Measurements from ENCODE around the gene BEST3. TPM values are rescaled to one million over a fixed set of nuclear protein-coding genes. Genes with fewer than 3 reads are reported as not detected.

The BEST3 gene
- total RNA-seq, 1 experiment from 2014 or later, result not detected

DNA sequence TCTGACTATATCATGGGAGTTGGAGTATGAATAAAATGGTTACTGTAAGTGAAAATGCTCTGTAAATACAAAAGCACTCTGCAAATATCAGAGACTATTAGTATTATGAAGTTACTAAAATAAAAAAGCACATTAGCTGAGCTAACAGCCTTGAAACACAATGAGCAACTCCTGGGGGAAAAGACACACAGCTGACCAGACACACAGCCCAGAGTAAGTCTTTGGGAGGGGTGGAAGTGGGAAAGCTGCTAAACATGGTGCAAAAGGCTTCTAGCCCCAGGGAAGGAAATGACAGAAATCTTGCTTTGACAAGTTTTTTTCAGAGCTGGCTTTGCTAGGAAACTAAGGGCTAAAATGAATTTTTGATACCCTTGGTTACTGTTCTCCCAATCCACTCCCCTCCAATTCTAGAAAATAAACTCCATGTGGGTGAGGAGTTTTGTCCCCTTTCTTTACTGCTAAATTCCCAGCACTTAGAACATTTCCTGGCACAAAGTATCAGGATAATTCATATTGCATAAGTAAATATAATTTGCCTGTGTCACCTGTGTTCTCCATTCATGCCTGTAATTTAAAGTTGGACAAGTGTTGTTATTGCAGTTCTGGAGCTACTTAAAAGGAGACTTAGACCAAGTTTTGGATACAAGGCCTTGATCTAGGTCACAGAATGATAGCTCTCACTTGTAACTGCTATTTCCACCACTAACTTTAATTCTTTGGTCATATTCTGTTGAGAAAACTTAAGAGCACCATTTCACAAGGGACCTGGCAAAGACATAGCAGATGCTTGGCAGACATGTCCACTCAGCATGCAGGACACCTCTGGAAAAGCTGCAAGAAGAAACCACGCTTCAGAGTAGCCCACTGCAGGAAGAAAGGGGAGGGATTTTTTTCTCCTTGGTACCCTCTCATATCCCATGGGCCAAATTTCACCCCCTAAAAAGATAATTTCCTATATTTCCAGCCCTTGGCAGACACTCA lies 20.5 kb upstream of the BEST3 start:
- H3K4me1 Mint-ChIP-seq, result peaks cover 10% of the 10 kb centered on the region
- POLR2A ChIA-PET, result no interaction called here
- H3K27ac Mint-ChIP-seq, result no peak overlapping the region
- H3K4me3 Mint-ChIP-seq, result no peak overlapping the region
- H3K9me3 Mint-ChIP-seq, result no peaks in the 10 kb centered on the region
- H3K36me3 Mint-ChIP-seq, result no peaks in the 10 kb centered on the region
- CTCF ChIA-PET, result interaction anchor here (1.3 kb wide), 1 partner anchor 60 kb away, joined by 4 read pairs; no protein-coding TSS in a partner anchor
- ATAC-seq (no peak), DNase-seq (ENCODE audit: low spot score) (no peak)
- TF ChIP-seq HMGA2 (CRISPR knock-in tag; IDR thresholded peaks at IDR 0.05) (no peak), ESRRA (CRISPR knock-in tag; IDR thresholded peaks at IDR 0.05; ENCODE audit: borderline replicate concordance) (no peak)
- H3K27me3 Mint-ChIP-seq (ENCODE audit: low read depth), result no peaks in the 10 kb centered on the region

DNA sequence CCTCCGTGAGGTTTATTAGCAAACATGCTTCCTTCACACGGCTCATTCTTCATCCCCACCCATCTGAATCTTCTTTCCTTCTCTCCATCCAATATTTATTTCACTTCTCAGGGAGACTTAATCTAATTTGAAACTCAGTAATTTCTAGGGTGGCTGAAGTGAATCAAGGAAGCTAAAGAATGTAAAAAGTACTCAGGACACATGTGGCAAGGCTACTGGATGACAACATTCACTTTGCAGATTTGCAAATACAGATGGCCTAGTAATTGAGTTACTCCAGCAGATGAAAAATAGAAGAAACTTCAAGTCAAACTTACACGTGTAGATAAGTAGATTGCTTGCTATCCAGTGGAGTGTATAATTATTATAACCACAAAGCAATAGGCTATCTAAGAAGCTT lies 15.4 kb upstream of the BEST3 start:
- no peaks in the 10 kb centered on the region for H3K27me3 Mint-ChIP-seq (ENCODE audit: low read depth)
- TF ChIP-seq ZNF396 (CRISPR knock-in tag; IDR thresholded peaks at IDR 0.05; ENCODE audit: borderline replicate concordance), result no peak
- no peak for TF ChIP-seq ELF4 (CRISPR knock-in tag; IDR thresholded peaks at IDR 0.05; ENCODE audit: low read depth)
- TF ChIP-seq, protein P1, sequence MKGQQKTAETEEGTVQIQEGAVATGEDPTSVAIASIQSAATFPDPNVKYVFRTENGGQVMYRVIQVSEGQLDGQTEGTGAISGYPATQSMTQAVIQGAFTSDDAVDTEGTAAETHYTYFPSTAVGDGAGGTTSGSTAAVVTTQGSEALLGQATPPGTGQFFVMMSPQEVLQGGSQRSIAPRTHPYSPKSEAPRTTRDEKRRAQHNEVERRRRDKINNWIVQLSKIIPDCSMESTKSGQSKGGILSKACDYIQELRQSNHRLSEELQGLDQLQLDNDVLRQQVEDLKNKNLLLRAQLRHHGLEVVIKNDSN (CRISPR knock-in tag; IDR thresholded peaks at IDR 0.05), result no peak
- no peak for TF ChIP-seq HMGA2 (CRISPR knock-in tag; IDR thresholded peaks at IDR 0.05)
- no peak for TF ChIP-seq FOXK1 (CRISPR knock-in tag; IDR thresholded peaks at IDR 0.05)
- TF ChIP-seq, protein P2, sequence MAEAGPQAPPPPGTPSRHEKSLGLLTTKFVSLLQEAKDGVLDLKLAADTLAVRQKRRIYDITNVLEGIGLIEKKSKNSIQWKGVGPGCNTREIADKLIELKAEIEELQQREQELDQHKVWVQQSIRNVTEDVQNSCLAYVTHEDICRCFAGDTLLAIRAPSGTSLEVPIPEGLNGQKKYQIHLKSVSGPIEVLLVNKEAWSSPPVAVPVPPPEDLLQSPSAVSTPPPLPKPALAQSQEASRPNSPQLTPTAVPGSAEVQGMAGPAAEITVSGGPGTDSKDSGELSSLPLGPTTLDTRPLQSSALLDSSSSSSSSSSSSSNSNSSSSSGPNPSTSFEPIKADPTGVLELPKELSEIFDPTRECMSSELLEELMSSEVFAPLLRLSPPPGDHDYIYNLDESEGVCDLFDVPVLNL (CRISPR knock-in tag; IDR thresholded peaks at IDR 0.05; ENCODE audit: borderline replicate concordance, low read depth), result no peak
- no peak for TF ChIP-seq ZMAT4 (CRISPR knock-in tag; IDR thresholded peaks at IDR 0.05)
- no peak for TF ChIP-seq ZBTB21 (CRISPR knock-in tag; IDR thresholded peaks at IDR 0.05; ENCODE audit: borderline replicate concordance)
- TF ChIP-seq JAZF1 (CRISPR knock-in tag; IDR thresholded peaks at IDR 0.05), result no peak
- TF ChIP-seq SOX15 (CRISPR knock-in tag; IDR thresholded peaks at IDR 0.05), result no peak
- TF ChIP-seq ESRRA (CRISPR knock-in tag; IDR thresholded peaks at IDR 0.05; ENCODE audit: borderline replicate concordance), result no peak
- TF ChIP-seq IRF1 (CRISPR knock-in tag; IDR thresholded peaks at IDR 0.05), result no peak
- ChIA-PET CTCF (no interaction called here), POLR2A (no interaction called here)
- H3K9me3 Mint-ChIP-seq, result peaks cover 13% of the 10 kb centered on the region
- H3K4me1 Mint-ChIP-seq, result peaks cover 10% of the 10 kb centered on the region
- ATAC-seq, result no peak
- no peak for DNase-seq (ENCODE audit: low spot score)
- H3K4me3 Mint-ChIP-seq, result no peak overlapping the region
- no peak overlapping the region for H3K27ac Mint-ChIP-seq
- no peaks in the 10 kb centered on the region for H3K36me3 Mint-ChIP-seq

DNA sequence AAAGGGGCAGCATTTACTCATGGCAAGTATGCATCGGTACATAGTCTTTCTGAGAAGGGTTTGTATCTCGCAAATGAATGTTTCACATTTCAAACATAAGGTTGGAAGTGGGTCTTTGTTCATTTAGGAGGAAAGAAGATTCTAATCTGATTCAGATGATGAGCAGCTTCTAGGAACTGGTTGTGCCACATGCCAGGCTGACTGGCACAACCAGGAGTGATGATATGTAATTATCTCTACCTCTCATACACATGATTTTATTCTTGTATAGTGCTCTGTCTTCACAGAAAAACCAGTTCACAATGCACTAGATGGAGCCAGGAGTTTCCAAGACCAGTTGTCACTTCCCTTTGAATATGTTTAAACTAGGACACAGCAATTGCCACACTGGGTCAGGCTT lies 13.7 kb upstream of the BEST3 start:
- Mint-ChIP-seq H3K9me3 (peaks cover 19% of the 10 kb centered on the region), H3K4me1 (peaks cover 10% of the 10 kb centered on the region), H3K4me3 (no peak overlapping the region), H3K36me3 (no peaks in the 10 kb centered on the region), H3K27ac (no peak overlapping the region), H3K27me3 (ENCODE audit: low read depth) (no peaks in the 10 kb centered on the region)
- ATAC-seq (no peak), DNase-seq (ENCODE audit: low spot score) (no peak)
- POLR2A ChIA-PET, result no interaction called here
- CTCF ChIA-PET, result no interaction called here
- TF ChIP-seq, protein P3, sequence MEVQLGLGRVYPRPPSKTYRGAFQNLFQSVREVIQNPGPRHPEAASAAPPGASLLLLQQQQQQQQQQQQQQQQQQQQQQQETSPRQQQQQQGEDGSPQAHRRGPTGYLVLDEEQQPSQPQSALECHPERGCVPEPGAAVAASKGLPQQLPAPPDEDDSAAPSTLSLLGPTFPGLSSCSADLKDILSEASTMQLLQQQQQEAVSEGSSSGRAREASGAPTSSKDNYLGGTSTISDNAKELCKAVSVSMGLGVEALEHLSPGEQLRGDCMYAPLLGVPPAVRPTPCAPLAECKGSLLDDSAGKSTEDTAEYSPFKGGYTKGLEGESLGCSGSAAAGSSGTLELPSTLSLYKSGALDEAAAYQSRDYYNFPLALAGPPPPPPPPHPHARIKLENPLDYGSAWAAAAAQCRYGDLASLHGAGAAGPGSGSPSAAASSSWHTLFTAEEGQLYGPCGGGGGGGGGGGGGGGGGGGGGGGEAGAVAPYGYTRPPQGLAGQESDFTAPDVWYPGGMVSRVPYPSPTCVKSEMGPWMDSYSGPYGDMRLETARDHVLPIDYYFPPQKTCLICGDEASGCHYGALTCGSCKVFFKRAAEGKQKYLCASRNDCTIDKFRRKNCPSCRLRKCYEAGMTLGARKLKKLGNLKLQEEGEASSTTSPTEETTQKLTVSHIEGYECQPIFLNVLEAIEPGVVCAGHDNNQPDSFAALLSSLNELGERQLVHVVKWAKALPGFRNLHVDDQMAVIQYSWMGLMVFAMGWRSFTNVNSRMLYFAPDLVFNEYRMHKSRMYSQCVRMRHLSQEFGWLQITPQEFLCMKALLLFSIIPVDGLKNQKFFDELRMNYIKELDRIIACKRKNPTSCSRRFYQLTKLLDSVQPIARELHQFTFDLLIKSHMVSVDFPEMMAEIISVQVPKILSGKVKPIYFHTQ (CRISPR knock-in tag; IDR thresholded peaks at IDR 0.05), result no peak
- TF ChIP-seq, protein P4, sequence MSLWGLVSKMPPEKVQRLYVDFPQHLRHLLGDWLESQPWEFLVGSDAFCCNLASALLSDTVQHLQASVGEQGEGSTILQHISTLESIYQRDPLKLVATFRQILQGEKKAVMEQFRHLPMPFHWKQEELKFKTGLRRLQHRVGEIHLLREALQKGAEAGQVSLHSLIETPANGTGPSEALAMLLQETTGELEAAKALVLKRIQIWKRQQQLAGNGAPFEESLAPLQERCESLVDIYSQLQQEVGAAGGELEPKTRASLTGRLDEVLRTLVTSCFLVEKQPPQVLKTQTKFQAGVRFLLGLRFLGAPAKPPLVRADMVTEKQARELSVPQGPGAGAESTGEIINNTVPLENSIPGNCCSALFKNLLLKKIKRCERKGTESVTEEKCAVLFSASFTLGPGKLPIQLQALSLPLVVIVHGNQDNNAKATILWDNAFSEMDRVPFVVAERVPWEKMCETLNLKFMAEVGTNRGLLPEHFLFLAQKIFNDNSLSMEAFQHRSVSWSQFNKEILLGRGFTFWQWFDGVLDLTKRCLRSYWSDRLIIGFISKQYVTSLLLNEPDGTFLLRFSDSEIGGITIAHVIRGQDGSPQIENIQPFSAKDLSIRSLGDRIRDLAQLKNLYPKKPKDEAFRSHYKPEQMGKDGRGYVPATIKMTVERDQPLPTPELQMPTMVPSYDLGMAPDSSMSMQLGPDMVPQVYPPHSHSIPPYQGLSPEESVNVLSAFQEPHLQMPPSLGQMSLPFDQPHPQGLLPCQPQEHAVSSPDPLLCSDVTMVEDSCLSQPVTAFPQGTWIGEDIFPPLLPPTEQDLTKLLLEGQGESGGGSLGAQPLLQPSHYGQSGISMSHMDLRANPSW (CRISPR knock-in tag; conservative IDR thresholded peaks at IDR 0.05; ENCODE audit: low read depth), result no peak
- TF ChIP-seq FOXJ3 (CRISPR knock-in tag; IDR thresholded peaks at IDR 0.05; ENCODE audit: borderline replicate concordance) (no peak), HMGA2 (CRISPR knock-in tag; IDR thresholded peaks at IDR 0.05) (no peak)
- TF ChIP-seq, protein P5, sequence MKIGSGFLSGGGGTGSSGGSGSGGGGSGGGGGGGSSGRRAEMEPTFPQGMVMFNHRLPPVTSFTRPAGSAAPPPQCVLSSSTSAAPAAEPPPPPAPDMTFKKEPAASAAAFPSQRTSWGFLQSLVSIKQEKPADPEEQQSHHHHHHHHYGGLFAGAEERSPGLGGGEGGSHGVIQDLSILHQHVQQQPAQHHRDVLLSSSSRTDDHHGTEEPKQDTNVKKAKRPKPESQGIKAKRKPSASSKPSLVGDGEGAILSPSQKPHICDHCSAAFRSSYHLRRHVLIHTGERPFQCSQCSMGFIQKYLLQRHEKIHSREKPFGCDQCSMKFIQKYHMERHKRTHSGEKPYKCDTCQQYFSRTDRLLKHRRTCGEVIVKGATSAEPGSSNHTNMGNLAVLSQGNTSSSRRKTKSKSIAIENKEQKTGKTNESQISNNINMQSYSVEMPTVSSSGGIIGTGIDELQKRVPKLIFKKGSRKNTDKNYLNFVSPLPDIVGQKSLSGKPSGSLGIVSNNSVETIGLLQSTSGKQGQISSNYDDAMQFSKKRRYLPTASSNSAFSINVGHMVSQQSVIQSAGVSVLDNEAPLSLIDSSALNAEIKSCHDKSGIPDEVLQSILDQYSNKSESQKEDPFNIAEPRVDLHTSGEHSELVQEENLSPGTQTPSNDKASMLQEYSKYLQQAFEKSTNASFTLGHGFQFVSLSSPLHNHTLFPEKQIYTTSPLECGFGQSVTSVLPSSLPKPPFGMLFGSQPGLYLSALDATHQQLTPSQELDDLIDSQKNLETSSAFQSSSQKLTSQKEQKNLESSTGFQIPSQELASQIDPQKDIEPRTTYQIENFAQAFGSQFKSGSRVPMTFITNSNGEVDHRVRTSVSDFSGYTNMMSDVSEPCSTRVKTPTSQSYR (CRISPR knock-in tag; IDR thresholded peaks at IDR 0.05), result no peak
- TF ChIP-seq, protein P6, sequence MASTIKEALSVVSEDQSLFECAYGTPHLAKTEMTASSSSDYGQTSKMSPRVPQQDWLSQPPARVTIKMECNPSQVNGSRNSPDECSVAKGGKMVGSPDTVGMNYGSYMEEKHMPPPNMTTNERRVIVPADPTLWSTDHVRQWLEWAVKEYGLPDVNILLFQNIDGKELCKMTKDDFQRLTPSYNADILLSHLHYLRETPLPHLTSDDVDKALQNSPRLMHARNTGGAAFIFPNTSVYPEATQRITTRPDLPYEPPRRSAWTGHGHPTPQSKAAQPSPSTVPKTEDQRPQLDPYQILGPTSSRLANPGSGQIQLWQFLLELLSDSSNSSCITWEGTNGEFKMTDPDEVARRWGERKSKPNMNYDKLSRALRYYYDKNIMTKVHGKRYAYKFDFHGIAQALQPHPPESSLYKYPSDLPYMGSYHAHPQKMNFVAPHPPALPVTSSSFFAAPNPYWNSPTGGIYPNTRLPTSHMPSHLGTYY (CRISPR knock-in tag; IDR thresholded peaks at IDR 0.05), result no peak

All from WTC11 (cell line).